Measurements from ENCODE around the gene CCDC97. TPM values are rescaled to one million over a fixed set of nuclear protein-coding genes. Genes with fewer than 3 reads are reported as not detected.
"Not testable (repeated sequence)": the region's sequence is repeated elsewhere in the genome, so short reads cannot be mapped to it uniquely, and the experiment has no call there.

CCDC97 gene
- total RNA-seq, 2 experiments from 2014 or later, result 37.8 to 40.8 TPM

DNA sequence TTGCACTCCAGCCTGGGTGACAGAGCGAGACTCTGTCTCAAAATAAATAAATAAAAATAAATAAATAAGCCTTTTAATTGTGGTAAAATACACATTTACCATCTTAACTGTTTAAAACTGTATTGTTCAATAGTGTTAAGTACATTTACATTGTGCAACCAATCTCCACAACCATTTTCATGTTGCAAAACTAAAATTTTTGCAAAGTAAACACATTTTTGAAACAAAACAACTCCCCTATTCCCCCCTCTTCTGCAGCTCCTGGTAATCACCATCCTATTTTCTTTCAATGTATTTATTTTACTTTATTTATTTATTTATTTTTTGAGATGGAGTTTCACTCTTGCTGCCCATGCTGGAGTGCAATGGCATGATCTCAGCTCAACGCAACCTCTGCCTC lies 59.8 kb downstream of the CCDC97 start:
- Mint-ChIP-seq H3K27me3 (no peaks in the 10 kb centered on the region), H3K36me3 (peaks cover 7% of the 10 kb centered on the region), H3K27ac (no peak overlapping the region), H3K4me1 (peaks cover 10% of the 10 kb centered on the region), H3K9me3 (no peaks in the 10 kb centered on the region), H3K4me3 (no peak overlapping the region)
- DNase-seq (no peak), ATAC-seq (ENCODE audit: low read depth) (no peak)
- POLR2A ChIA-PET, result interaction anchor here (0.7 kb wide), 1 partner anchor 391 kb away, joined by 4 read pairs; no protein-coding TSS in a partner anchor

DNA sequence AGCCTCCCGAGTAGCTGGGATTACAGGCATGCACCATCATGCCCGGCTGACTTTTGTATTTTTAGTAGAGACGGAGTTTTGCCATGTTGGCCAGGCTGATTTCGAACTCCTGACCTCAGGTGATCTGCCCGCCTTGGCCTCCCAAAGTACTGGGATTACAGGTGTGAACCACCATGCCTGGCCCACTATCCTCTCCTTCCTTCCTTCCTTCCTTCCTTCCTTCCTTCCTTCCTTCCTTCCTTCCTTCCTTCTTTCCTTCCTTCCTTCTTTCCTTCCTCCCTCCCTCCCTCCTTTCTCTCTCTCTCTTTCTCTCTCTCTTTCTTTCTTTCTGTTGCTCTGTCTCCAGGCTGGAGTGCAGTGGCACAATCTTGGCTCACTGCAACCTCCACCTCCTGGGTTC lies 61.1 kb downstream of the CCDC97 start:
- DNase-seq; H3K27me3 Mint-ChIP-seq; H3K4me1 Mint-ChIP-seq; H3K36me3 Mint-ChIP-seq; H3K4me3 Mint-ChIP-seq; H3K9me3 Mint-ChIP-seq; H3K27ac Mint-ChIP-seq; ATAC-seq (ENCODE audit: low read depth): not testable (repeated sequence)
- POLR2A ChIA-PET, result interaction anchor here (1.3 kb wide), 1 partner anchor 13 kb away, joined by 3 read pairs; no protein-coding TSS in a partner anchor

DNA sequence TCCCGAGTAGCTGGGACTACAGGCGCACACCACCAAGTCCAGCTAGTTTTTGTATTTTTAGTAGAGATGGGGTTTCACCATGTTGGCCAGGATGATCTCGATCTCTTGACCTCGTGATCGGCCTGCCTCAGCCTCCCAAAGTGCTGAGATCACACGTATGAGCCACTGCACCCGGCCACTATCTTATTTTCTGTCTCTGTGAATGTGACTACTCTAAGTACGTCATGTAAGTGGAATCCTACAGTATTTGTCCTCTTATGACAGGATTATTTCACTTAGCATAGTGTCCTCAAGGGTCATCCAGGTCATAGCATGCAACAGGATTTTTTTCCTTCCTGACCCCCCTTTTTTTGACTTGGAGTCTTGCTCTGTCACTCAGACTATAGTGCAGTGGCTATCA lies 61.6 kb downstream of the CCDC97 start:
- POLR2A ChIA-PET, result interaction anchor here (1.3 kb wide), 1 partner anchor 14 kb away, joined by 3 read pairs; no protein-coding TSS in a partner anchor

DNA sequence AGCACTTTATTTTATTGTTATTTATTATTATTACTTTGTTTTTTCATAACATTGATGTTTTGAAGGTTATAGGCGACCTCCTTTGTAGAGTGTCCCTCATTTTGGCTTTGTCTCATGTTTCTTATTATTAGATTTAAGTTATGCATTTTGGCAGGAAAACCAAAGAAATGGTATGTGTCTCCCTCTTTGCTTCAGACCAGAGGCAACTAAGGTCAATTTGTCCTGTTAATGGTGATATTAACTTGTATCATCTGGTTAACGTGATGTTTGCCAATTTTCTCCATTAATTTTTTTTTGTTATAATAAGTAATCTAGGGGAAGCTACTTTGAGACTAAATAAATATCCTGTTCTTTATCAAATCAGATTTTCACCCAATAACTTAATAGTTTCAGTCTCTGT lies 62.5 kb downstream of the CCDC97 start:
- Mint-ChIP-seq H3K4me1 (peaks cover 14% of the 10 kb centered on the region), H3K27me3 (no peaks in the 10 kb centered on the region), H3K27ac (no peak overlapping the region), H3K36me3 (peaks cover 6% of the 10 kb centered on the region), H3K9me3 (no peaks in the 10 kb centered on the region), H3K4me3 (no peak overlapping the region)
- POLR2A ChIA-PET, result no interaction called here
- ATAC-seq (ENCODE audit: low read depth) (no peak), DNase-seq (no peak)

More for the DNA sequence above, 61.6 kb downstream of the CCDC97 start:
- no peaks in the 10 kb centered on the region for H3K9me3 Mint-ChIP-seq
- no peak overlapping the region for H3K4me3 Mint-ChIP-seq
- H3K27me3 Mint-ChIP-seq, result no peaks in the 10 kb centered on the region
- no peak for ATAC-seq (ENCODE audit: low read depth)
- DNase-seq, result no peak
- H3K36me3 Mint-ChIP-seq, result peaks cover 6% of the 10 kb centered on the region
- H3K4me1 Mint-ChIP-seq, result peaks cover 9% of the 10 kb centered on the region
- H3K27ac Mint-ChIP-seq, result no peak overlapping the region

DNA sequence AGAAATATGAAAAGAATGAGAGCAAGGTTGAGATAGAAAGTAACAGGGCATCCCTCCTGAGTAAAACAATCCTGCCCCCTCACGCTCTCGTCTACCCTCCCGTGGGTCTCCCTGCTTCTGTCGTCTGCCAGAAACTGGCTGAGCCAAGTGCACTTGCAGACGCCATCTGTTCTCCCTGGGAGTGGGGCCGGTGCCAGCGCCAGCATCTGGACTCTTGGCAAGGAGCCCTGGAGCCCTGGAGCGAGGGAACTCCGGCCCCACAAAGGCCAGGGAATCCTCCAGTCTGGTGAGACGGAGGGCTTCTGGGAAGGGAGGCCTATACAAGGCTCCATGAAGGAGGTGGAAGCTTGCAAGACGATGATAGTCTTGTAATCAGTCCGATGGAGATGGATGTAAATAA lies 64.0 kb downstream of the CCDC97 start:
- no peak overlapping the region for H3K4me3 Mint-ChIP-seq
- no peak for DNase-seq
- H3K27ac Mint-ChIP-seq, result no peak overlapping the region
- POLR2A ChIA-PET, result no interaction called here
- no peak for ATAC-seq (ENCODE audit: low read depth)
- no peaks in the 10 kb centered on the region for H3K27me3 Mint-ChIP-seq
- no peaks in the 10 kb centered on the region for H3K9me3 Mint-ChIP-seq
- H3K4me1 Mint-ChIP-seq, result peaks cover 15% of the 10 kb centered on the region
- peaks cover 7% of the 10 kb centered on the region for H3K36me3 Mint-ChIP-seq

Other genes starting within 250 kb of the CCDC97 start
- gene CYP2A13, start 221.7 kb upstream of the CCDC97 start, total RNA-seq, result not detected
- not detected for gene CYP2F1, start 195.7 kb upstream of the CCDC97 start, total RNA-seq
- 1 to 10 TPM; 1.1 to 1.2 TPM for gene CYP2S1, start 117.0 kb upstream of the CCDC97 start, total RNA-seq
- under 1 TPM; 0.11 to 0.17 TPM for gene AXL, start 90.9 kb upstream of the CCDC97 start, total RNA-seq
- 100 to 1,000 TPM; 301 to 333 TPM for gene HNRNPUL1, start 45.8 kb upstream of the CCDC97 start, total RNA-seq
- 100 to 1,000 TPM; 172 to 179 TPM for gene TGFB1, start 43.8 kb downstream of the CCDC97 start, total RNA-seq
- gene B9D2, start 54.0 kb downstream of the CCDC97 start, total RNA-seq, result 10 to 100 TPM; 11.5 to 13.0 TPM
- gene TMEM91, start 66.4 kb downstream of the CCDC97 start, total RNA-seq, result 10 to 100 TPM; 11.4 to 13.0 TPM
- gene EXOSC5, start 87.2 kb downstream of the CCDC97 start, total RNA-seq, result 10 to 100 TPM; 20.9 to 25.9 TPM
- gene BCKDHA, start 87.6 kb downstream of the CCDC97 start, total RNA-seq, result 10 to 100 TPM; 23.8 to 26.9 TPM
- 1 to 10 TPM; 2.0 to 2.2 TPM for gene B3GNT8, start 117.2 kb downstream of the CCDC97 start, total RNA-seq
- 10 to 100 TPM; 41.3 to 42.6 TPM for gene DMAC2, start 129.7 kb downstream of the CCDC97 start, total RNA-seq
- gene ERICH4, start 133.0 kb downstream of the CCDC97 start, total RNA-seq, result not detected